K562 (cell line): ENCODE measurements around the gene ZBTB9. TPM values are rescaled to one million over a fixed set of nuclear protein-coding genes. Genes with fewer than 3 reads are reported as not detected.
A peak's percentile ranks its signal among the peaks of the same experiment; 100 is the strongest.

Experiments used
- BMI1 ChIP-seq: fragments of 150-350 bp; IDR thresholded peaks from 2 replicates; pipeline ENCODE4 v1.6.1; 2014; ENCODE audit warnings: low read length
- CHD2 ChIP-seq: IDR thresholded peaks from 2 replicates; pipeline ENCODE4 v1.6.1; 2011; ENCODE audit warnings: low read depth, low read length
- CTBP1 ChIP-seq: fragments of 450-650 bp; IDR thresholded peaks from 2 replicates; pipeline ENCODE4 v1.6.1; 2016; ENCODE audit warnings: borderline replicate concordance
- FOXP1 ChIP-seq: sonication (generic); formaldehyde crosslinking; IDR thresholded peaks from 2 replicates; pipeline ENCODE4 v1.8.0; 2022; ENCODE audit warnings: mild to moderate bottlenecking, missing genetic modification reagents
- GABPA ChIP-seq: fragments of 200-800 bp; sonication (Bioruptor generic); conservative IDR thresholded peaks from 2 replicates; pipeline ENCODE4 v1.6.1; 2016; ENCODE audit warnings: low read depth, missing genetic modification characterization, missing compliant biosample characterization
- GABPB1 ChIP-seq: sonication (generic); formaldehyde crosslinking; IDR thresholded peaks from 2 replicates; pipeline ENCODE4 v1.8.0; 2022; ENCODE audit warnings: mild to moderate bottlenecking, missing genetic modification reagents
- HDAC3 ChIP-seq: fragments of 450-650 bp; IDR thresholded peaks from 2 replicates; pipeline ENCODE4 v1.6.1; 2018; ENCODE audit warnings: borderline replicate concordance, mild to moderate bottlenecking, moderate library complexity; ENCODE audit not compliant: partially characterized antibody
- LCOR ChIP-seq: sonication (generic); formaldehyde crosslinking; IDR thresholded peaks from 2 replicates; pipeline ENCODE4 v1.8.0; 2022; ENCODE audit warnings: mild to moderate bottlenecking, missing genetic modification reagents
- MAFK ChIP-seq: IDR thresholded peaks from 2 replicates; pipeline ENCODE4 v1.6.1; 2011; ENCODE audit warnings: low read length, improper control_type of control experiment
- MYC ChIP-seq, 2 experiments: fragments of 250-450 bp in 1 of 2; sonication (Bioruptor Pico) in 1 of 2; IDR thresholded peaks; 2 replicates each; pipeline versions ENCODE4 v1.5.1 to v1.6.1; 2012 to 2021; ENCODE audit warnings: low read depth in 2 of 2, borderline replicate concordance in 1 of 2, improper control_type of control experiment in 1 of 2, low read length in 1 of 2, mild to moderate bottlenecking in 1 of 2, moderate library complexity in 1 of 2
- NELFE ChIP-seq: IDR thresholded peaks from 2 replicates; pipeline ENCODE4 v1.6.1; 2011; ENCODE audit warnings: mild to moderate bottlenecking; ENCODE audit not compliant: insufficient read depth, insufficient read length
- NONO ChIP-seq, 2 experiments: fragments of 200-400 bp in 1 of 2; fragments of 450-650 bp in 1 of 2; formaldehyde crosslinking in 1 of 2; IDR thresholded peaks; 2 replicates each; pipeline ENCODE4 v1.6.1; 2017; ENCODE audit warnings: low read depth in 2 of 2, mild to moderate bottlenecking in 2 of 2, moderate library complexity in 2 of 2, low read length in 1 of 2
- RAD21 ChIP-seq, 2 experiments: fragments of 250-450 bp in 1 of 2; fragments of 450-650 bp in 1 of 2; sonication (Bioruptor Pico) in 1 of 2; formaldehyde crosslinking in 1 of 2; IDR thresholded peaks in 1 of 2; conservative IDR thresholded peaks in 1 of 2; 2 replicates each; pipeline versions ENCODE4 v1.4.0 to v1.8.0; 2020 to 2022; ENCODE audit warnings: mild to moderate bottlenecking in 2 of 2, moderate library complexity in 1 of 2
- ZBTB7A ChIP-seq: IDR thresholded peaks from 2 replicates; pipeline ENCODE4 v1.6.1; 2011; ENCODE audit warnings: low read depth, mild to moderate bottlenecking, low read length, moderate library complexity, borderline replicate concordance; ENCODE audit not compliant: control insufficient read depth
- ZMIZ1 ChIP-seq, 2 experiments: fragments of 150-350 bp in 1 of 2; IDR thresholded peaks; 2 replicates each; pipeline ENCODE4 v1.6.1; 2012 to 2016; ENCODE audit warnings: low read depth in 2 of 2, low read length in 2 of 2, mild to moderate bottlenecking in 1 of 2, moderate library complexity in 1 of 2
- ZNF134 ChIP-seq: fragments of 250-450 bp; sonication (Bioruptor Pico); conservative IDR thresholded peaks from 2 replicates; pipeline ENCODE4 v1.4.0; 2020
- ZNF449 ChIP-seq: fragments of 250-450 bp; sonication (Bioruptor Pico); IDR thresholded peaks from 2 replicates; pipeline ENCODE4 v1.8.0; 2022; ENCODE audit warnings: moderate library complexity, mild to moderate bottlenecking, inconsistent platforms
- polyA plus RNA-seq, 8 experiments: library from polyadenylated mRNA; depleted of rRNA in 4 of 8; stranded (reverse) in 5 of 8; unstranded in 3 of 8; fragments of >200 nt; fragmentation: Nextera tagmentation in 2 of 8; fragmentation: Illumina TruSeq in 1 of 8; extraction: Ambion mirVana in 2 of 8; extraction: Trizol in 1 of 8; gene quantifications; 2 replicates each; pipeline versions ENCODE4 v1.2.1 to v1.2.3, GENCODE V29; 2011 to 2014; ENCODE audit warnings: inconsistent platforms in 1 of 8, missing spikeins in 1 of 8
- total RNA-seq, 7 experiments: library from RNA; depleted of rRNA in 6 of 7; stranded (reverse); fragments of >200 nt in 6 of 7; fragmentation: Illumina TruSeq in 2 of 7; extraction: Trizol in 2 of 7; gene quantifications; 2 replicates each; pipeline versions ENCODE4 v1.2.1 to v1.2.3, GENCODE V29; 2011 to 2021; ENCODE audit warnings: low replicate concordance in 1 of 7
- TF ChIP-seq, protein P1 (sequence below): fragments of 450-650 bp; IDR thresholded peaks from 2 replicates; pipeline ENCODE4 v1.6.1; 2016; ENCODE audit warnings: low read depth, mild to moderate bottlenecking, moderate library complexity
- TF ChIP-seq, protein P2 (sequence below): sonication (generic); formaldehyde crosslinking; IDR thresholded peaks from 2 replicates; pipeline ENCODE4 v1.8.0; 2022; ENCODE audit warnings: mild to moderate bottlenecking, missing genetic modification reagents

ZBTB9 gene
- total and polyA plus RNA-seq, 9 of the 15 experiments (the other 6 are each of a cell fraction or from before 2014, with no cell fraction given), result 1.9 to 19.5 (median 10.4) TPM

- TF ChIP-seq LCOR (0 out of 2 replicates have a peak, but pooled peaks have one; percentile 60), MAFK (no peak), ZNF449 (CRISPR knock-in tag) (no peak), FOXP1 (CRISPR knock-in tag) (peak; percentile 94), NONO (IDR thresholded peaks at IDR 0.05; ENCODE audit: low read depth in 2 of 2, low read length in 1 of 2) (no peak), ZMIZ1 (IDR thresholded peaks at IDR 0.05; ENCODE audit: low read depth in 2 of 2, low read length in 2 of 2) (0 out of 4 replicates have a peak, but pooled peaks of 1 of the 2 experiments have one; percentile 17), RAD21 (CRISPR knock-in tag; conservative IDR thresholded peaks at IDR 0.05 in 1 of 2, IDR thresholded peaks at IDR 0.05 in 1 of 2) (peak; percentile 74 to 79), NELFE (no peak), ZNF134 (CRISPR knock-in tag) (no peak), MYC (IDR thresholded peaks at IDR 0.05; ENCODE audit: low read depth, low read length) (peak; percentile 97), MYC (CRISPR knock-in tag; IDR thresholded peaks at IDR 0.05; ENCODE audit: borderline replicate concordance, low read depth) (no peak), HDAC3 (no peak), GABPA (tag) (peak; percentile 70; the same call in 1 of the 2 replicates), CHD2 (no peak), ZBTB7A (peak; percentile 97), GABPB1 (peak; percentile 68), CTBP1 (peak; percentile 44; the same call in 1 of the 2 replicates), BMI1 (no peak)
- TF ChIP-seq, protein P1, sequence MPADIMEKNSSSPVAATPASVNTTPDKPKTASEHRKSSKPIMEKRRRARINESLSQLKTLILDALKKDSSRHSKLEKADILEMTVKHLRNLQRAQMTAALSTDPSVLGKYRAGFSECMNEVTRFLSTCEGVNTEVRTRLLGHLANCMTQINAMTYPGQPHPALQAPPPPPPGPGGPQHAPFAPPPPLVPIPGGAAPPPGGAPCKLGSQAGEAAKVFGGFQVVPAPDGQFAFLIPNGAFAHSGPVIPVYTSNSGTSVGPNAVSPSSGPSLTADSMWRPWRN, result no peak
- TF ChIP-seq, protein P2, sequence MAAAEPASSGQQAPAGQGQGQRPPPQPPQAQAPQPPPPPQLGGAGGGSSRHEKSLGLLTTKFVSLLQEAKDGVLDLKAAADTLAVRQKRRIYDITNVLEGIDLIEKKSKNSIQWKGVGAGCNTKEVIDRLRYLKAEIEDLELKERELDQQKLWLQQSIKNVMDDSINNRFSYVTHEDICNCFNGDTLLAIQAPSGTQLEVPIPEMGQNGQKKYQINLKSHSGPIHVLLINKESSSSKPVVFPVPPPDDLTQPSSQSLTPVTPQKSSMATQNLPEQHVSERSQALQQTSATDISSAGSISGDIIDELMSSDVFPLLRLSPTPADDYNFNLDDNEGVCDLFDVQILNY (CRISPR knock-in tag), result no peak
Measured at GRCh38 chr6:33425668-33426577, 28.5 kb upstream of the ZBTB9 start (continued).
